22Rv1 (cell line): Measurements from ENCODE around the gene FBXL16.
A peak's percentile ranks its signal among the peaks of the same experiment; 100 is the strongest.

ENCODE experiments used
- ZFX ChIP-seq: fragments of 450-650 bp; IDR thresholded peaks from 2 replicates; pipeline ENCODE4 v1.6.1; 2017; ENCODE audit warnings: antibody characterized with exemption, borderline replicate concordance
- TF ChIP-seq, protein P1 (sequence below): fragments of 450-650 bp; IDR thresholded peaks from 2 replicates; pipeline ENCODE4 v1.5.1; 2017; ENCODE audit warnings: mild to moderate bottlenecking

DNA sequence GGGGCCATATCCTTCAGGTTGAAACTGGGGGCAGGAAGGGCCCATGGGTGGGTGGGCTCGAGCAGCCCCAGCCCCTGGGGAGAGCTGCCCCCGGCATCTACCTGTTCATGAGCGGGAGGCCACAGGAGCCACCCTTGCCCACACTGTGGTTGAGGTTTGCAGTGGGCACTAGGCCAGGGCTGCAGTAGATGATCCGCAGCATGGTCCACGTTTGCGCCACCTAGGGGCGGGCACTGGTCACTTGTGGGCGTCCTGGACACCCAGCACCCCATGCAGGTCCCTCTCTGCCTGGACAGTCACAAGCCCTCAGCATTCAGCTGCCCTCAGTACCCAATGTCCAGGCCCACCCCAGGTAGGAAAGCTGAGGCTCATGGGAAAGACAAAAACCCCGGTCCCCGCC lies 19.6 kb downstream of the FBXL16 start:
- TF ChIP-seq, protein P1, sequence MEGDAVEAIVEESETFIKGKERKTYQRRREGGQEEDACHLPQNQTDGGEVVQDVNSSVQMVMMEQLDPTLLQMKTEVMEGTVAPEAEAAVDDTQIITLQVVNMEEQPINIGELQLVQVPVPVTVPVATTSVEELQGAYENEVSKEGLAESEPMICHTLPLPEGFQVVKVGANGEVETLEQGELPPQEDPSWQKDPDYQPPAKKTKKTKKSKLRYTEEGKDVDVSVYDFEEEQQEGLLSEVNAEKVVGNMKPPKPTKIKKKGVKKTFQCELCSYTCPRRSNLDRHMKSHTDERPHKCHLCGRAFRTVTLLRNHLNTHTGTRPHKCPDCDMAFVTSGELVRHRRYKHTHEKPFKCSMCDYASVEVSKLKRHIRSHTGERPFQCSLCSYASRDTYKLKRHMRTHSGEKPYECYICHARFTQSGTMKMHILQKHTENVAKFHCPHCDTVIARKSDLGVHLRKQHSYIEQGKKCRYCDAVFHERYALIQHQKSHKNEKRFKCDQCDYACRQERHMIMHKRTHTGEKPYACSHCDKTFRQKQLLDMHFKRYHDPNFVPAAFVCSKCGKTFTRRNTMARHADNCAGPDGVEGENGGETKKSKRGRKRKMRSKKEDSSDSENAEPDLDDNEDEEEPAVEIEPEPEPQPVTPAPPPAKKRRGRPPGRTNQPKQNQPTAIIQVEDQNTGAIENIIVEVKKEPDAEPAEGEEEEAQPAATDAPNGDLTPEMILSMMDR = peak; percentile 90
- TF ChIP-seq ZFX = no peak
